Measurements from ENCODE around the gene EDIL3.

Gene EDIL3

GRCh38 chr5:83911367-83911919, 473.2 kb downstream of the EDIL3 start:
- TF ChIP-seq, protein P1, sequence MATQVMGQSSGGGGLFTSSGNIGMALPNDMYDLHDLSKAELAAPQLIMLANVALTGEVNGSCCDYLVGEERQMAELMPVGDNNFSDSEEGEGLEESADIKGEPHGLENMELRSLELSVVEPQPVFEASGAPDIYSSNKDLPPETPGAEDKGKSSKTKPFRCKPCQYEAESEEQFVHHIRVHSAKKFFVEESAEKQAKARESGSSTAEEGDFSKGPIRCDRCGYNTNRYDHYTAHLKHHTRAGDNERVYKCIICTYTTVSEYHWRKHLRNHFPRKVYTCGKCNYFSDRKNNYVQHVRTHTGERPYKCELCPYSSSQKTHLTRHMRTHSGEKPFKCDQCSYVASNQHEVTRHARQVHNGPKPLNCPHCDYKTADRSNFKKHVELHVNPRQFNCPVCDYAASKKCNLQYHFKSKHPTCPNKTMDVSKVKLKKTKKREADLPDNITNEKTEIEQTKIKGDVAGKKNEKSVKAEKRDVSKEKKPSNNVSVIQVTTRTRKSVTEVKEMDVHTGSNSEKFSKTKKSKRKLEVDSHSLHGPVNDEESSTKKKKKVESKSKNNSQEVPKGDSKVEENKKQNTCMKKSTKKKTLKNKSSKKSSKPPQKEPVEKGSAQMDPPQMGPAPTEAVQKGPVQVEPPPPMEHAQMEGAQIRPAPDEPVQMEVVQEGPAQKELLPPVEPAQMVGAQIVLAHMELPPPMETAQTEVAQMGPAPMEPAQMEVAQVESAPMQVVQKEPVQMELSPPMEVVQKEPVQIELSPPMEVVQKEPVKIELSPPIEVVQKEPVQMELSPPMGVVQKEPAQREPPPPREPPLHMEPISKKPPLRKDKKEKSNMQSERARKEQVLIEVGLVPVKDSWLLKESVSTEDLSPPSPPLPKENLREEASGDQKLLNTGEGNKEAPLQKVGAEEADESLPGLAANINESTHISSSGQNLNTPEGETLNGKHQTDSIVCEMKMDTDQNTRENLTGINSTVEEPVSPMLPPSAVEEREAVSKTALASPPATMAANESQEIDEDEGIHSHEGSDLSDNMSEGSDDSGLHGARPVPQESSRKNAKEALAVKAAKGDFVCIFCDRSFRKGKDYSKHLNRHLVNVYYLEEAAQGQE (IDR thresholded peaks at IDR 0.05; ENCODE audit: insufficient read depth in 1 of 2, low read depth in 2 of 2, low read length in 2 of 2), result no peak
- no peak for TF ChIP-seq FOXP2 (optimal IDR thresholded peaks at IDR 0.05; ENCODE audit: borderline replicate concordance, extremely low read depth, extremely low read length, insufficient read depth)
- no peak for TF ChIP-seq SIN3A (IDR thresholded peaks at IDR 0.05; ENCODE audit: borderline replicate concordance, insufficient read depth, low read length)
- TF ChIP-seq POLR2AphosphoS5 (IDR thresholded peaks at IDR 0.05; ENCODE audit: low read depth, low read length), result no peak
- no peak for TF ChIP-seq TAF1 (IDR thresholded peaks at IDR 0.05; ENCODE audit: borderline replicate concordance, insufficient read depth, low read length)

DNA sequence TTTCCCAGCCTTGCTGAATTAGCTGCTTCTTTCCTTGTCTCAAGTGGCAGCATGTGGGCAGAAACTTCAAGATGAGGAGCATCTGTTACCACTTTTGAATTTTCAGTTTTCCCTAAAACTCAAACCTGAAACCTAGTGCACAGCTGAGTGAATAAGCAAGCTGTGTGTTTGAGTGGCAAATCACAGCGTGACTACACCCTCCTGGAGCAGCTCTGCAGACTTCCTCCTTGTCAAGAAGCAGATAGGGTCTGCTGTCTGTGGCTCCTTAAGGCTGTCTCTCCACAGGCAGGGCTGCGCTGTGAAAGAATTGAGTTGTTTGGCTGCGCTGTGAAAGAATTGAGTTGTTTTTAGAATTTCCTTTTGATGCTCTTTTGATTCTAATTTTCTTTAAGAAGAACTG, 484.4 kb downstream of the EDIL3 start:
- no peak for TF ChIP-seq POLR2AphosphoS5 (IDR thresholded peaks at IDR 0.05; ENCODE audit: low read depth, low read length)
- TF ChIP-seq FOXP2 (optimal IDR thresholded peaks at IDR 0.05; ENCODE audit: borderline replicate concordance, extremely low read depth, extremely low read length, insufficient read depth), result no peak
- TF ChIP-seq, protein P1 (IDR thresholded peaks at IDR 0.05; ENCODE audit: insufficient read depth in 1 of 2, low read depth in 2 of 2, low read length in 2 of 2), result no peak
- no peak for TF ChIP-seq TAF1 (IDR thresholded peaks at IDR 0.05; ENCODE audit: borderline replicate concordance, insufficient read depth, low read length)
- TF ChIP-seq SIN3A (IDR thresholded peaks at IDR 0.05; ENCODE audit: borderline replicate concordance, insufficient read depth, low read length), result no peak

DNA sequence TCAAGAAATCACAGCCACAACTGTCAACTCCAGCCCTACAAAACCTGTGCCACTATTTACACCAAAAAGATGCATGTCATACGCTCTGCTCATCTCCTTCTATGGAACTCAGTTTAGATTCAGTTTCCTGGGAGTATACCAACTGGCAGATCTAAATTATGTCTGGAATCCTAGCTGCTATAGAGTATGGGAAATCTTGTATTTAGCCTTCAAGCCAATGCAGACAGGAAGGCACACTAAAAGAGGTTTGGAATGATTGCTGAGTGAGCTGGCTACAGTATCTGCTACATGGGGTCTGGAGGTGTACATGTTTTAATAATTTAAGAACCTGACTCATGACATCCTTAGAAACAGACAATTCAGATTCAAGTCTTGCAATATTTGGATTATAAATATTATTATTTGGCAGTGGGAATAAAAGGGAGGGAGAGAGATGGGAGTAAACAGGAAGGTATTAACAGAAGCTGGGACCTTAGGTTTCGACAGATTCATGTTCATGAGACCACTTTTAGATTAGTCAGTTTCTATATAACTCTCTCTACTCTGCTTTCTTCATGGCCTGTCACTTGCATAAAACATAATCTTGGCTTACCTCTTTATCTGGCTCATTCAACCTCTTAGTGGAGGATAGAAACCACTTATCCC, 485.2 kb downstream of the EDIL3 start:
- TF ChIP-seq FOXP2 (optimal IDR thresholded peaks at IDR 0.05; ENCODE audit: borderline replicate concordance, extremely low read depth, extremely low read length, insufficient read depth), result no peak
- no peak for TF ChIP-seq SIN3A (IDR thresholded peaks at IDR 0.05; ENCODE audit: borderline replicate concordance, insufficient read depth, low read length)
- TF ChIP-seq TAF1 (IDR thresholded peaks at IDR 0.05; ENCODE audit: borderline replicate concordance, insufficient read depth, low read length), result no peak

DNA sequence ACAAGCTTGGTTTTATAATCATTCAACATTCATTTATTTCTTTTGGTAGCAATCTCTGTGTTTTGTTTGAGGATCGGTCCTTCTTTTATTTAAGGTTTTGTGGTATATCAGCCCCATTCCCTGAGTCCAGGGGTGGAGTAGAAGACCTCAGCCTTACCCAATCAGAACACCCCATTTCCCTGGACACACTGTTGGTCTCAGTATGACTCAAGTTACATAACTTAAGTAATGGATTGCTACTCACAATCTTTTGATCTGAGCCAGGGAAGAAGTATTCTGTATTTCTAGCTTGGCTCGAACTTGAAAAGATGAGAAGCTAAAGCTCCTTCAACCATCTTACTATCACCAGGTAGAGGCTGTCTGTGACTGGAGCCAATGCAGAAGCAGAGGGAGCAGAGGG, 488.8 kb downstream of the EDIL3 start:
- no peak for TF ChIP-seq POLR2AphosphoS5 (IDR thresholded peaks at IDR 0.05; ENCODE audit: low read depth, low read length)
- no peak for TF ChIP-seq TAF1 (IDR thresholded peaks at IDR 0.05; ENCODE audit: borderline replicate concordance, insufficient read depth, low read length)
- TF ChIP-seq, protein P1 (IDR thresholded peaks at IDR 0.05; ENCODE audit: insufficient read depth in 1 of 2, low read depth in 2 of 2, low read length in 2 of 2), result no peak
- TF ChIP-seq FOXP2 (optimal IDR thresholded peaks at IDR 0.05; ENCODE audit: borderline replicate concordance, extremely low read depth, extremely low read length, insufficient read depth), result no peak
- no peak for TF ChIP-seq SIN3A (IDR thresholded peaks at IDR 0.05; ENCODE audit: borderline replicate concordance, insufficient read depth, low read length)

DNA sequence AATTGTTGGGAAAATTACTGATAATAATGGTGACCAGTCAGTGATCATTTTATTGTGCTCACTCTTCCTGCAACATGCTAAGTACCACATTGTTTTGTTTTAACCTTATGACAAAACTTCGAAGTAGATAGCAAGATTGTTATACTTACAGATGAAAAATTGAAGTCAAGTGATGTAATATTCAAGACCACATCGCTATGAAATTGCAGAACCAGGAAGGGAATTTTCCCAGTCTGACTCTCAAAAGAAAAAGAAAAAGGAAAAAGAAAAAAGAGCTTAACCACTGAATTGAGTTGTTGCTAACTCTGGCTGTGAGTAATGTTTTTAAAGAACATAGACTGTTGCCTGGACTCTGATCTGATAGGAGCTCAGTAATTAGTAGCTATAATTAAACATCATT, 493.4 kb downstream of the EDIL3 start:
- no peak for TF ChIP-seq POLR2AphosphoS5 (IDR thresholded peaks at IDR 0.05; ENCODE audit: low read depth, low read length)

All from PFSK-1 (cell line).